K562 (cell line): ENCODE data around the gene ENKD1. TPM values are rescaled to one million over a fixed set of nuclear protein-coding genes. Genes with fewer than 3 reads are reported as not detected.

Experiments
- ATAC-seq: fragments of 200-7000 bp; cut with Tn5 transposase; 3 replicates; pipeline ENCODE4 v1.9.1; 2020; ENCODE audit warnings: moderate library complexity
- BruUV-seq: library from RNA; stranded (reverse); fragments of 400-500 nt; replicated peaks from 2 replicates; lab custom pipeline; 2021; lab: Mats Ljungman, UMichigan
- CTCF ChIA-PET: fragments of 300-600 bp; formaldehyde crosslinking; extraction: SDS; loops from one replicate; lab custom pipeline; 2021; ENCODE audit warnings: low intra/inter-chr PET ratio; lab: Yijun Ruan, JAX
- POLR2A ChIA-PET: fragments of 300-600, 350-650 bp; sonication (Branson Sonifier 250); formaldehyde crosslinking; extraction: SDS; loops from one replicate; lab custom pipeline; 2021; ENCODE audit warnings: antibody characterized with exemption, inconsistent platforms; lab: Yijun Ruan, JAX
- DNase-seq, 4 experiments: peaks; one replicate each; pipeline versions ENCODE4 v3.0.0 to v3.0.0-alpha.2; 2011 to 2018; ENCODE audit warnings: low spot score in 3 of 4, mixed read lengths in 3 of 4; ENCODE audit errors: extremely low read depth in 1 of 4
- FAIRE-seq: peaks from 2 replicates; lab custom pipeline; 2011; peaks lifted over from hg19 to GRCh38; lab: Jason Lieb, UNC
- H2AFZ ChIP-seq: 2 replicates; pipeline ENCODE4 v1.6.0; 2011; ENCODE audit warnings: low read depth, low read length, control low read depth, inconsistent platforms
- H3K27ac ChIP-seq: fragments of 200-600 bp; 3 replicates; pipeline ENCODE4 v1.8.0; 2011; ENCODE audit warnings: low read depth, mild to moderate bottlenecking, control low read depth, inconsistent platforms, low read length, moderate library complexity, mixed read lengths; ENCODE audit errors: extremely low read depth
- H3K27me3 ChIP-seq, 2 experiments: fragments of 300-600 bp in 1 of 2; 2 replicates in 1 of 2; 3 replicates in 1 of 2; pipeline versions ENCODE4 v1.6.0 to v1.8.0; 2011; ENCODE audit warnings: inconsistent platforms in 2 of 2, low read length in 2 of 2, mild to moderate bottlenecking in 1 of 2, mixed read lengths in 1 of 2, moderate library complexity in 1 of 2; ENCODE audit not compliant: control insufficient read depth in 2 of 2, insufficient read depth in 2 of 2
- H3K36me3 ChIP-seq: fragments of 300-600 bp; 3 replicates; pipeline ENCODE4 v1.8.0; 2011; ENCODE audit warnings: mild to moderate bottlenecking, low read length, inconsistent platforms; ENCODE audit not compliant: control insufficient read depth, insufficient read depth
- H3K4me1 ChIP-seq, 2 experiments: fragments of 200-600 bp in 1 of 2; replicated peaks in 1 of 2; 2 replicates in 1 of 2; 3 replicates in 1 of 2; pipeline versions ENCODE4 v1.5.1 to v1.8.0; 2011; ENCODE audit warnings: inconsistent platforms in 2 of 2, low read length in 2 of 2, mild to moderate bottlenecking in 1 of 2, mixed read lengths in 1 of 2, moderate library complexity in 1 of 2; ENCODE audit not compliant: control insufficient read depth in 2 of 2, insufficient read depth in 2 of 2
- H3K4me2 ChIP-seq: 2 replicates; pipeline ENCODE4 v1.6.1; 2011; ENCODE audit warnings: low read length, control low read depth, inconsistent platforms, mixed read lengths; ENCODE audit not compliant: insufficient read depth
- H3K4me3 ChIP-seq: fragments of 200-600 bp; sonication (generic), shearing (Covaris generic); 2 replicates; pipeline ENCODE4 v1.5.1; 2016; ENCODE audit warnings: control low read depth, inconsistent platforms
- H3K79me2 ChIP-seq: fragments of 200-600 bp; 3 replicates; pipeline ENCODE4 v1.8.0; 2011; ENCODE audit warnings: low read length, inconsistent platforms; ENCODE audit not compliant: control insufficient read depth, insufficient read depth
- H3K9ac ChIP-seq, 2 experiments: 2 replicates each; pipeline versions ENCODE4 v1.6.0 to v1.6.1; 2011; ENCODE audit warnings: low read depth in 2 of 2, low read length in 2 of 2, control low read depth in 1 of 2, inconsistent platforms in 1 of 2, mild to moderate bottlenecking in 1 of 2, mixed read lengths in 1 of 2; ENCODE audit not compliant: insufficient read depth in 1 of 2
- H3K9me1 ChIP-seq: one replicate; pipeline ENCODE4 v1.6.0; 2011; ENCODE audit warnings: inconsistent platforms, mild to moderate bottlenecking, low read length, moderate library complexity; ENCODE audit not compliant: control insufficient read depth, insufficient read depth
- H3K9me3 ChIP-seq: replicated peaks from 2 replicates; pipeline ENCODE4 v1.5.1; 2011; ENCODE audit warnings: low read depth, low read length, inconsistent platforms; ENCODE audit not compliant: control insufficient read depth, insufficient read depth
- H4K20me1 ChIP-seq: replicated peaks from 2 replicates; pipeline ENCODE4 v1.6.1; 2011; ENCODE audit warnings: low read length, inconsistent platforms, mixed read lengths; ENCODE audit not compliant: control insufficient read depth, insufficient read depth
- EHMT2 ChIP-seq: fragments of 450-650 bp; IDR thresholded peaks from 2 replicates; pipeline ENCODE4 v1.6.1; 2018; ENCODE audit warnings: antibody characterized with exemption
- ETS1 ChIP-seq: conservative IDR thresholded peaks from 2 replicates; pipeline ENCODE4 v1.6.1; 2011; ENCODE audit warnings: low read depth, mild to moderate bottlenecking, low read length; ENCODE audit not compliant: control insufficient read depth
- KDM4B ChIP-seq, 2 experiments: fragments of 450-650 bp in 1 of 2; sonication (generic) in 1 of 2; IDR thresholded peaks; 2 replicates each; pipeline ENCODE4 v1.6.1; 2016 to 2017; ENCODE audit warnings: borderline replicate concordance in 2 of 2, antibody characterized with exemption in 1 of 2, low read depth in 1 of 2, mild to moderate bottlenecking in 1 of 2
- PHF20 ChIP-seq: fragments of 450-650 bp; IDR thresholded peaks from 2 replicates; pipeline ENCODE4 v1.6.1; 2018; ENCODE audit not compliant: partially characterized antibody
- PHF8 ChIP-seq: fragments of 200-600 bp; sonication (generic); IDR thresholded peaks from 2 replicates; pipeline ENCODE4 v1.6.1; 2012; ENCODE audit warnings: mixed run types, mild to moderate bottlenecking, inconsistent platforms, low read length, moderate library complexity, borderline replicate concordance
- RBBP5 ChIP-seq: fragments of 200-600 bp; sonication (generic); IDR thresholded peaks from 2 replicates; pipeline ENCODE4 v1.6.1; 2012; ENCODE audit warnings: borderline replicate concordance, mild to moderate bottlenecking, low read length, control low read depth, inconsistent platforms; ENCODE audit not compliant: insufficient read depth, poor library complexity, severe bottlenecking
- RCOR1 ChIP-seq, 2 experiments: IDR thresholded peaks; 2 replicates each; pipeline ENCODE4 v1.6.1; 2012; ENCODE audit warnings: low read depth in 2 of 2, low read length in 2 of 2, borderline replicate concordance in 1 of 2, improper control_type of control experiment in 1 of 2
- VEZF1 ChIP-seq: fragments of 200-800 bp; sonication (Bioruptor generic); IDR thresholded peaks from 2 replicates; pipeline ENCODE4 v1.6.1; 2017; ENCODE audit warnings: missing genetic modification characterization, missing compliant biosample characterization
- ZBTB17 ChIP-seq: fragments of 450-650 bp; formaldehyde crosslinking; IDR thresholded peaks from 2 replicates; pipeline ENCODE4 v1.4.0; 2020; ENCODE audit warnings: mild to moderate bottlenecking
- ZBTB7A ChIP-seq: IDR thresholded peaks from 2 replicates; pipeline ENCODE4 v1.6.1; 2011; ENCODE audit warnings: low read depth, mild to moderate bottlenecking, low read length, moderate library complexity, borderline replicate concordance; ENCODE audit not compliant: control insufficient read depth
- ZNF639 ChIP-seq, 2 experiments: fragments of 200-800 bp in 1 of 2; sonication (Bioruptor generic) in 1 of 2; sonication (generic) in 1 of 2; formaldehyde crosslinking in 1 of 2; IDR thresholded peaks in 1 of 2; conservative IDR thresholded peaks in 1 of 2; 2 replicates each; pipeline versions ENCODE4 v1.5.0 to v1.6.1; 2016 to 2020; ENCODE audit warnings: missing compliant biosample characterization in 1 of 2, missing genetic modification characterization in 1 of 2, missing genetic modification reagents in 1 of 2
- ZNF740 ChIP-seq, 3 experiments: fragments of 200-800 bp in 1 of 3; sonication (Bioruptor generic) in 1 of 3; sonication (generic) in 1 of 3; formaldehyde crosslinking in 1 of 3; IDR thresholded peaks; 2 replicates each; pipeline versions ENCODE4 v1.6.1 to v1.8.0; 2016 to 2022; ENCODE audit warnings: mild to moderate bottlenecking in 2 of 3, missing compliant biosample characterization in 2 of 3, missing genetic modification characterization in 2 of 3, missing genetic modification reagents in 1 of 3
- ZZZ3 ChIP-seq: fragments of 450-650 bp; IDR thresholded peaks from 2 replicates; pipeline ENCODE4 v1.6.1; 2016; ENCODE audit warnings: antibody characterized with exemption, mild to moderate bottlenecking, moderate library complexity
- WGBS: fragments of 100-300 bp; shearing (Covaris generic); methylation state at CpG from one replicate; pipeline ENCODE4 v1.1.6; 2016; ENCODE audit warnings: low coverage, mixed read lengths; ENCODE audit not compliant: insufficient coverage; ENCODE audit errors: missing lambda C conversion rate; 5-methylcytosine and 5-hydroxymethylcytosine counted together
- in situ Hi-C: fragments of 300-500 bp; cut with MboI; formaldehyde crosslinking; loops from 4 replicates; pipeline ENCODE4 v1.15.0; 2018; ENCODE audit warnings: inconsistent platforms, mixed read lengths
- intact Hi-C: fragments of 100-400 bp; cut with micrococcal nuclease; formaldehyde crosslinking; loops from 2 replicates; pipeline ENCODE4 v1.14.2; 2022
- polyA plus RNA-seq, 8 experiments: library from polyadenylated mRNA; depleted of rRNA in 4 of 8; stranded (reverse) in 5 of 8; unstranded in 3 of 8; fragments of >200 nt; fragmentation: Nextera tagmentation in 2 of 8; fragmentation: Illumina TruSeq in 1 of 8; extraction: Ambion mirVana in 2 of 8; extraction: Trizol in 1 of 8; gene quantifications; 2 replicates each; pipeline versions ENCODE4 v1.2.1 to v1.2.3, GENCODE V29; 2011 to 2014; ENCODE audit warnings: inconsistent platforms in 1 of 8, missing spikeins in 1 of 8
- total RNA-seq, 7 experiments: library from RNA; depleted of rRNA in 6 of 7; stranded (reverse); fragments of >200 nt in 6 of 7; fragmentation: Illumina TruSeq in 2 of 7; extraction: Trizol in 2 of 7; gene quantifications; 2 replicates each; pipeline versions ENCODE4 v1.2.1 to v1.2.3, GENCODE V29; 2011 to 2021; ENCODE audit warnings: low replicate concordance in 1 of 7

Gene ENKD1
- total and polyA plus RNA-seq, 9 of the 15 experiments (the other 6 are each of a cell fraction or from before 2014, with no cell fraction given): 1.1 to 26.9 (median 8.3) TPM

- no peaks in the 10 kb centered on the region for H3K79me2 ChIP-seq
- H3K27me3 ChIP-seq: peaks cover 8 to 59% of the 10 kb centered on the region in 2 experiments; a peak in 4 of 5 replicates
- intact Hi-C loops (no loop called here), in situ Hi-C loops (no loop called here)
- no peak overlapping the region for H3K27ac ChIP-seq
- H3K9ac ChIP-seq: peak overlapping the region in 1 of 2 experiments; percentile 81; a peak in 2 of 4 replicates
- ATAC-seq (peak; percentile 93), FAIRE-seq (no peak), DNase-seq (peak; percentile 76 to 97 (median 97))
- H3K4me3 ChIP-seq: peak overlapping the region; percentile 29
- no peak overlapping the region for H3K4me2 ChIP-seq
- H4K20me1 ChIP-seq: 0 out of 2 replicates have a peak, but pooled peaks cover 13% of the 10 kb centered on the region
- H2AFZ ChIP-seq: no peak overlapping the region
- H3K36me3 ChIP-seq: peaks cover 4% of the 10 kb centered on the region; the same call in 1 of the 3 replicates
- H3K4me1 ChIP-seq: peaks cover 0 to 55% of the 10 kb centered on the region in 2 experiments; a peak in 4 of 5 replicates
- ChIA-PET CTCF (interaction anchor here (0.6 to 1.5 kb wide), 2 partner anchors 90 to 131 kb away, joined by 3 read pairs; no protein-coding TSS in a partner anchor), POLR2A (no interaction called here)
- no TSS peak for BruUV-seq
- 0% methylated on average over 2 of the region's 59 CpGs for WGBS
- no peaks in the 10 kb centered on the region for H3K9me3 ChIP-seq
- no peaks in the 10 kb centered on the region for H3K9me1 ChIP-seq
- peak; percentile 81 for TF ChIP-seq EHMT2
- 0 out of 2 replicates have a peak, but pooled peaks have one; percentile 28 for TF ChIP-seq ZBTB17 (CRISPR knock-in tag)
- no peak for TF ChIP-seq PHF20
- peak in 1 of 2 experiments; percentile 57; a peak in 1 of 4 replicates for TF ChIP-seq ZNF639 (CRISPR knock-in tag; conservative IDR thresholded peaks at IDR 0.05 in 1 of 2, IDR thresholded peaks at IDR 0.05 in 1 of 2)
- 0 out of 4 replicates have a peak, but pooled peaks of 1 of the 2 experiments have one; percentile 13 for TF ChIP-seq RCOR1 (IDR thresholded peaks at IDR 0.05; ENCODE audit: borderline replicate concordance in 1 of 2, low read depth in 2 of 2, low read length in 2 of 2)
- TF ChIP-seq ZZZ3: no peak
- peak; percentile 31 for TF ChIP-seq RBBP5
- TF ChIP-seq KDM4B (IDR thresholded peaks at IDR 0.05; ENCODE audit: borderline replicate concordance in 2 of 2, low read depth in 1 of 2): 0 out of 4 replicates have a peak, but pooled peaks of 1 of the 2 experiments have one; percentile 42
- TF ChIP-seq ETS1: no peak
- TF ChIP-seq ZBTB7A: peak; percentile 76; the same call in 1 of the 2 replicates
- TF ChIP-seq ZNF740 (CRISPR knock-in tag; IDR thresholded peaks at IDR 0.05): 0 out of 2 replicates have a peak, but pooled peaks have one; percentile 29
- no peak for TF ChIP-seq ZNF740 (tag; IDR thresholded peaks at IDR 0.05)
- TF ChIP-seq PHF8: no peak
- peak; percentile 97 for TF ChIP-seq VEZF1 (CRISPR knock-in tag)
Observed at GRCh38 chr16:67652578-67653127, 13.9 kb downstream of the ENKD1 start.
